Mesendoderm (in vitro differentiated cells): Measurements from ENCODE around the gene NOX4.

ENCODE experiments used
- DNase-seq: peaks from one replicate; pipeline ENCODE4 v3.0.0; 2013
- H2AK5ac ChIP-seq: 2 replicates; pipeline ENCODE4 v1.6.1; 2013; ENCODE audit warnings: low read length, inconsistent platforms
- H2BK120ac ChIP-seq: 2 replicates; pipeline ENCODE4 v1.6.1; 2013; ENCODE audit warnings: low read depth, mild to moderate bottlenecking, low read length, moderate library complexity, mixed read lengths
- H2BK15ac ChIP-seq: replicated peaks from 2 replicates; pipeline ENCODE4 v1.6.1; 2013; ENCODE audit warnings: low read depth, mild to moderate bottlenecking, moderate library complexity
- H2BK5ac ChIP-seq: 2 replicates; pipeline ENCODE4 v1.6.1; 2013; ENCODE audit warnings: low read length, inconsistent platforms
- H3K18ac ChIP-seq: 2 replicates; pipeline ENCODE4 v1.6.1; 2013; ENCODE audit warnings: mild to moderate bottlenecking, low read length, mixed read lengths
- H3K23ac ChIP-seq: one replicate; pipeline ENCODE4 v1.6.1; 2013; ENCODE audit warnings: low read length
- H3K27ac ChIP-seq: 2 replicates; pipeline ENCODE4 v1.5.1; 2013; ENCODE audit warnings: low read depth, mild to moderate bottlenecking, inconsistent platforms, low read length, moderate library complexity
- H3K27me3 ChIP-seq: 2 replicates; pipeline ENCODE4 v1.6.1; 2013; ENCODE audit warnings: low read length, control low read depth, mild to moderate bottlenecking, inconsistent platforms; ENCODE audit not compliant: insufficient read depth, poor library complexity
- H3K36me3 ChIP-seq: 2 replicates; pipeline ENCODE4 v1.6.1; 2013; ENCODE audit warnings: low read length, inconsistent platforms; ENCODE audit not compliant: control insufficient read depth, insufficient read depth
- H3K4ac ChIP-seq: one replicate; pipeline ENCODE4 v1.6.1; 2013; ENCODE audit warnings: low read depth, mild to moderate bottlenecking, low read length, moderate library complexity
- H3K4me1 ChIP-seq: 2 replicates; pipeline ENCODE4 v1.6.1; 2013; ENCODE audit warnings: low read depth, low read length, inconsistent platforms; ENCODE audit not compliant: control insufficient read depth
- H3K4me2 ChIP-seq: 2 replicates; pipeline ENCODE4 v1.6.1; 2013; ENCODE audit warnings: low read length
- H3K4me3 ChIP-seq: 2 replicates; pipeline ENCODE4 v1.5.1; 2013; ENCODE audit warnings: mild to moderate bottlenecking, low read length
- H3K56ac ChIP-seq: one replicate; pipeline ENCODE4 v1.6.1; 2013; ENCODE audit warnings: low read length
- H3K79me1 ChIP-seq: 2 replicates; pipeline ENCODE4 v1.6.1; 2013; ENCODE audit warnings: low read length, inconsistent platforms
- H3K79me2 ChIP-seq: 2 replicates; pipeline ENCODE4 v1.6.1; 2013; ENCODE audit warnings: mild to moderate bottlenecking, low read length; ENCODE audit not compliant: control insufficient read depth, insufficient read depth
- H3K9ac ChIP-seq: 2 replicates; pipeline ENCODE4 v1.6.1; 2013; ENCODE audit warnings: low read length, inconsistent platforms
- H4K5ac ChIP-seq: one replicate; pipeline ENCODE4 v1.6.1; 2013; ENCODE audit warnings: low read length
- H4K8ac ChIP-seq: one replicate; pipeline ENCODE4 v1.6.1; 2013; ENCODE audit warnings: low read depth, mild to moderate bottlenecking, control low read depth, low read length, moderate library complexity
- WGBS: extraction: QIAGEN DNeasy Blood & Tissue Kit; methylation state at CpG from one replicate; pipeline ENCODE4 v1.1.7; 2013; ENCODE audit warnings: low lambda C conversion rate, missing lambda C conversion rate; ENCODE audit not compliant: insufficient coverage; ENCODE audit errors: extremely low coverage; 5-methylcytosine and 5-hydroxymethylcytosine counted together

Gene NOX4

DNA sequence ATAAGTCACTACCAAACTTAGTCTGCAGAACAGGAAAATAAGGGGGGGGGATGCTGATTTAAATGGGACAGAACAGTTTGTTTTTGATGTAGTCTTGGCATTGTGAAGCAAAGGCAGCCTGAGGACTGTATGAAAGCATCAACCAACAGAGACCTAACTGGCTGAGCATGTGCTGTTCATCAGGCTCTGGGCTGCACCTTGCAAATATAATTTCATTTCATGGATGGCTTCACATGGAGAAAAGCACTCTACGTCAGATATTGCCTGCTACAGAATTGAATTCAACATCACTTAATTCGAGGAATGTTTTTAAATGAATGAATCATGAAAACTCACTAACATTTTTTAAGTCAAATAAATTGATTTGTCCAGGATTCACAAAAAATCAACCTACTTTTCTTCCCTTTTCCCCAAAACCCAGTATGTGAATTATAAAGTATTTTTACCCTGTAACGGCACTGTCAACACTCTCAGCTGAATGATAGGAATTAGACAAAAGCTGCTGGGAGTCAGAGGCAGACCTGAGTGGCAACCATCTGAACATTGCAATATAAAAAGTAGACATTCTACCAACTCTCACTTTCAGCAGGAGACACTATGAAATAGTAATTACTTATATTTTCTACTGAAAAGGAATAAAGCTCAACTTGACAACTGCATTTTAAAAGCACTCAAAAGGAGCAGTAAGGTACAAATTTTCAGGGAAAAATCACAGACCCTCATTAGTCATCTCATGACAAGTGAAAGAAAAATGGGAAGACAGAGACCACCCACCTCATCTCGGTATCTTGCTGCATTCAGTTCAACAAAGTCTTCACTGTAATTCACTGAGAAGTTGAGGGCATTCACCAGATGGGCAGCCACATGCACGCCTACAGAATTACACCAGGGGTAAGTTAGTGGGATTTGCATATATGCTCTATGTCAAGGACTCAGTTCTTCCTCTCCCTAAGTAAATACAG lies 47.5 kb downstream of the NOX4 start:
- no peak overlapping the region for H3K4ac ChIP-seq
- H3K27ac ChIP-seq, result no peak overlapping the region
- no peak overlapping the region for H3K56ac ChIP-seq
- WGBS, result no CpG with 5 or more reads among the region's 5 CpGs
- no peak overlapping the region for H3K9ac ChIP-seq
- no peaks in the 10 kb centered on the region for H3K79me2 ChIP-seq
- H4K5ac ChIP-seq, result no peak overlapping the region
- H3K79me1 ChIP-seq, result no peaks in the 10 kb centered on the region
- DNase-seq, result no peak
- H3K4me2 ChIP-seq, result no peak overlapping the region
- no peak overlapping the region for H2BK15ac ChIP-seq
- H3K36me3 ChIP-seq, result no peaks in the 10 kb centered on the region
- H3K18ac ChIP-seq, result no peak overlapping the region
- H3K4me3 ChIP-seq, result no peak overlapping the region
- no peak overlapping the region for H4K8ac ChIP-seq
- H3K27me3 ChIP-seq, result no peaks in the 10 kb centered on the region
- H3K4me1 ChIP-seq, result no peaks in the 10 kb centered on the region
- no peak overlapping the region for H2AK5ac ChIP-seq
- no peak overlapping the region for H3K23ac ChIP-seq
- H2BK120ac ChIP-seq, result no peak overlapping the region
- no peak overlapping the region for H2BK5ac ChIP-seq

DNA sequence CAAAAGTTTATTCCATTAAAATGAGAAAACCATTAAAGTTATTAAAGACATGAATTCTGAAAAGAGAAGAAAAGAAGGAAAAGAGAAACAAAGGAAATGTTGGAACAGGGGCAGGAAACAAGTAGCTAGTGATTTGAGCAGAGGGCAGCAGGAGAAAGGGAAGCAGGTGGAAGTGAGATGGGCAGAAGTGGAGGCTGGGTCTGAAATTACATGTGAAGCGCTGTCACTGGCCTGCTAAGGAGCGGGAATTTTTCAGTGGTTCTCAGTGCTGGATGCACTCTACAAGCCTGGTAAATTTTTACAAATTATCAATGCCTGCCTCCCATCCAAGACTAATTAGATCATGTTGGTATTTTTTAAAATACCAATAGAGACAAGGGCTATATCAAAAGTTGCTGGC lies 48.4 kb downstream of the NOX4 start:
- H2BK15ac ChIP-seq, result no peak overlapping the region
- no peak overlapping the region for H3K4me2 ChIP-seq
- no peak overlapping the region for H3K18ac ChIP-seq
- no CpG with 5 or more reads among the region's 2 CpGs for WGBS
- no peak overlapping the region for H3K4me3 ChIP-seq
- no peak overlapping the region for H3K27ac ChIP-seq
- H3K4ac ChIP-seq, result no peak overlapping the region
- no peaks in the 10 kb centered on the region for H3K4me1 ChIP-seq
- no peak overlapping the region for H4K8ac ChIP-seq
- H2BK120ac ChIP-seq, result no peak overlapping the region
- H3K36me3 ChIP-seq, result no peaks in the 10 kb centered on the region
- no peak overlapping the region for H2BK5ac ChIP-seq
- H3K79me2 ChIP-seq, result no peaks in the 10 kb centered on the region
- no peak overlapping the region for H4K5ac ChIP-seq
- DNase-seq, result no peak
- no peak overlapping the region for H2AK5ac ChIP-seq
- no peak overlapping the region for H3K56ac ChIP-seq
- no peaks in the 10 kb centered on the region for H3K27me3 ChIP-seq
- no peak overlapping the region for H3K9ac ChIP-seq
- no peaks in the 10 kb centered on the region for H3K79me1 ChIP-seq
- H3K23ac ChIP-seq, result no peak overlapping the region

DNA sequence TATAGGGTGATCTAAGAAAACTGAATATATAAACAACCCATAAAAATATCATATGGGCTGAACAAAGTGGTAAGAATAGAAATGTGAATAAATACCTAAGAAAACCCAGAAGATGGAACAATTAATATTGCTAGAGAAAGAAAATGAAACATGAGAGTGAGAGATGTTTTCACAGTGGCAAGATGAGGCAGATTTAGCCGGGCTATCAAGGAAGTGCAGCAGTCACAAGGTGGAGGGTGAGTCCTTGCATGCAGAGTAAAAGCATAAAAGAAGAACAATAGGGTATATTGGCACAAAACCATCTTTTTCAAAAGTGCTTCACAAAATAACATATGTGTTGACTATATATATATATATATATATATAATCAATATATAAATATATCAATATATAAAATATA lies 49.6 kb downstream of the NOX4 start:
- DNase-seq, result no peak
- Histone ChIP-seq H3K4ac (no peak overlapping the region), H4K5ac (no peak overlapping the region), H3K56ac (no peak overlapping the region), H3K4me2 (no peak overlapping the region), H2BK15ac (no peak overlapping the region), H3K79me2 (no peaks in the 10 kb centered on the region), H3K9ac (no peak overlapping the region), H4K8ac (no peak overlapping the region), H3K4me1 (no peaks in the 10 kb centered on the region), H2BK120ac (no peak overlapping the region), H3K27me3 (no peaks in the 10 kb centered on the region), H3K27ac (no peak overlapping the region), H2BK5ac (no peak overlapping the region), H2AK5ac (no peak overlapping the region), H3K18ac (no peak overlapping the region), H3K79me1 (no peaks in the 10 kb centered on the region), H3K23ac (no peak overlapping the region), H3K36me3 (no peaks in the 10 kb centered on the region), H3K4me3 (no peak overlapping the region)
- no CpG with 5 or more reads among the region's 1 CpG for WGBS

DNA sequence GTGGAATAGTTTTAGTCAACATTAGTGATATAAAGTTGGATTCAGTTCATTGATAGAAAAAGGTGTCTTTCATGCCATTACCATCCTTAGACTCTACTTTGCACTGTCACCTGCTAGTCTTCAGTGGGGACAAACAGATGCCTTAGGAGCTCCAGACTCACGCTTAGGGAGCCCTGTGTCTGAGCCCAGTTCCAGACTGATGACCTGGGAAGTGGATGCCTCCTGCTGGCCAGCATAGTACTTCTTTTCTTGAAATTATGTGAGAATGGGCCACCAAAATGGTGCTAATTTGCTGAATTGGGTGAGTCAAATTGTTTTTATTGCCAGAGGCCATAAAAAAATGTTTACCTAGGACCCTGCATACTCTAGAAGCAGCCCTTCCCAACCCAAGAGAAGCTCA lies 53.9 kb downstream of the NOX4 start:
- Histone ChIP-seq H3K4me2 (no peak overlapping the region), H3K79me1 (no peaks in the 10 kb centered on the region), H4K5ac (no peak overlapping the region), H3K9ac (no peak overlapping the region), H3K4me3 (no peak overlapping the region), H3K4me1 (no peaks in the 10 kb centered on the region), H3K36me3 (no peaks in the 10 kb centered on the region), H3K18ac (no peak overlapping the region), H3K23ac (no peak overlapping the region), H3K27me3 (no peaks in the 10 kb centered on the region), H2AK5ac (no peak overlapping the region), H3K79me2 (no peaks in the 10 kb centered on the region), H3K27ac (no peak overlapping the region), H2BK15ac (no peak overlapping the region), H2BK5ac (no peak overlapping the region), H3K56ac (no peak overlapping the region), H3K4ac (no peak overlapping the region), H2BK120ac (no peak overlapping the region), H4K8ac (no peak overlapping the region)
- peak; percentile 36 for DNase-seq
- no CpG with 5 or more reads among the region's 1 CpG for WGBS

DNA sequence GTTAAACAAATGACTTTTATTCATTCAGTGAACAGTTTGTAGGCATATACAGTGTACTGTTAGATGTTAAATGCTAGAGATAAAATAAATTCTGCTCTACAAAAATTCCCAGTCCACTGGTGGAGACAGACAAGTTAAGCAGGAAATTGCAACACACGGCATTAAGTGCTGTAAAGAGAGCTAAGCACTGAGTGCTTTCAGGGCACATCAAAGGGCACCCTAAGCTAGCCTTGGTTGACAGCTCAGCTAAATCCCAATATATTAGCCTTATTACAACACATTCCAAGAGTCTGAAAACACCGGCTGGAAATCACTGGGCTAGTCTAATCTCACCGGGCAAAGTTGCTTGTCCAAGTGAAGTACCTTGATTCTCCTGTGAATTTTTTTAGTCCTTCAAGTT lies 55.1 kb downstream of the NOX4 start:
- Histone ChIP-seq H3K36me3 (no peaks in the 10 kb centered on the region), H3K9ac (no peak overlapping the region), H2BK15ac (no peak overlapping the region), H4K8ac (no peak overlapping the region), H3K27me3 (no peaks in the 10 kb centered on the region), H3K56ac (no peak overlapping the region), H3K4me2 (no peak overlapping the region), H2BK5ac (no peak overlapping the region), H3K4me1 (no peaks in the 10 kb centered on the region), H3K4me3 (no peak overlapping the region), H3K23ac (no peak overlapping the region), H3K4ac (no peak overlapping the region), H3K27ac (no peak overlapping the region), H2BK120ac (no peak overlapping the region), H2AK5ac (no peak overlapping the region), H4K5ac (no peak overlapping the region), H3K79me2 (no peaks in the 10 kb centered on the region), H3K18ac (no peak overlapping the region), H3K79me1 (no peaks in the 10 kb centered on the region)
- no CpG with 5 or more reads among the region's 3 CpGs for WGBS
- DNase-seq, result peak; percentile 43

DNA sequence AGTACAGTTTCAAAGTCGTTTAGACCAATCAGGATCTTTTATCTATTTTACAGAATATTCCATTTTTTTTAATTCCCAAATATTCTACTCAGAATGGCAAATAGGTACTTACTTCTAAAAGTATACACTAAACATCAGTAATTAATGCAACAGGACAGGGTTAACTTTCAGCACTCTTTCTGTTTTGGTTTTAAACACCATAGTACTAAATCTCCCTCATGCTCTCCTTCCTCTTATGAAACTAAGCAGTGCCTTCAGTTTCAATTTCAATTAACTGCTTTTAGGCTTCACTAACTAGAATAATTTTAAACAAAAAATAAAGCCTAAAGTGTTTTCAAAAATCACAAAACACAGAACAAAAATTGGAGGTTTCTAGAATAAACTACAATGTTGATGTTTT lies 57.9 kb downstream of the NOX4 start:
- H3K36me3 ChIP-seq, result no peaks in the 10 kb centered on the region
- H4K5ac ChIP-seq, result no peak overlapping the region
- no CpG with 5 or more reads among the region's 1 CpG for WGBS
- H3K56ac ChIP-seq, result no peak overlapping the region
- no peak overlapping the region for H3K9ac ChIP-seq
- no peaks in the 10 kb centered on the region for H3K79me1 ChIP-seq
- no peak overlapping the region for H2BK5ac ChIP-seq
- no peak overlapping the region for H3K4me3 ChIP-seq
- H3K18ac ChIP-seq, result no peak overlapping the region
- no peak overlapping the region for H2BK120ac ChIP-seq
- H2AK5ac ChIP-seq, result no peak overlapping the region
- no peak for DNase-seq
- no peaks in the 10 kb centered on the region for H3K79me2 ChIP-seq
- no peaks in the 10 kb centered on the region for H3K4me1 ChIP-seq
- no peak overlapping the region for H3K23ac ChIP-seq
- no peak overlapping the region for H3K4ac ChIP-seq
- H2BK15ac ChIP-seq, result no peak overlapping the region
- H3K27me3 ChIP-seq, result no peaks in the 10 kb centered on the region
- H4K8ac ChIP-seq, result no peak overlapping the region
- no peak overlapping the region for H3K27ac ChIP-seq
- no peak overlapping the region for H3K4me2 ChIP-seq
